Fibroblast of lung (primary cell): Measurements from ENCODE around the gene SNORC. TPM values are rescaled to one million over a fixed set of nuclear protein-coding genes. Genes with fewer than 3 reads are reported as not detected.

ENCODE experiments used
- DNase-seq, 2 donors: peaks; one replicate each; pipeline versions ENCODE4 v3.0.0 to v3.0.0-alpha.2; 2010; ENCODE audit warnings: low read depth in 2 of 2
- H2AFZ ChIP-seq: 2 replicates; pipeline ENCODE4 v1.5.1; 2012; ENCODE audit warnings: low read length, control low read depth, inconsistent platforms
- H3K27ac ChIP-seq: 2 replicates; pipeline ENCODE4 v1.5.1; 2011; ENCODE audit warnings: low read length, control low read depth; ENCODE audit not compliant: insufficient read depth
- H3K27me3 ChIP-seq: 2 replicates; pipeline ENCODE4 v1.5.1; 2011; ENCODE audit warnings: mild to moderate bottlenecking, low read length; ENCODE audit not compliant: control insufficient read depth, insufficient read depth
- H3K36me3 ChIP-seq: 2 replicates; pipeline ENCODE4 v1.5.1; 2011; ENCODE audit warnings: low read length; ENCODE audit not compliant: control insufficient read depth, insufficient read depth
- H3K4me1 ChIP-seq: 2 replicates; pipeline ENCODE4 v1.5.1; 2011; ENCODE audit warnings: low read length; ENCODE audit not compliant: control insufficient read depth, insufficient read depth; ENCODE audit errors: extremely low read depth
- H3K4me2 ChIP-seq: 2 replicates; pipeline ENCODE4 v1.5.1; 2011; ENCODE audit warnings: low read length, control low read depth; ENCODE audit not compliant: insufficient read depth; ENCODE audit errors: extremely low read depth
- H3K4me3 ChIP-seq, 4 experiments: fragments of 200-600 bp in 1 of 4; sonication (generic) in 1 of 4; replicated peaks in 1 of 4; 2 replicates each; pipeline ENCODE4 v1.5.1; 2011 to 2016; ENCODE audit warnings: low read length in 4 of 4, low read depth in 3 of 4, mild to moderate bottlenecking in 3 of 4, control low read depth in 2 of 4, inconsistent platforms in 1 of 4, mixed read lengths in 1 of 4; ENCODE audit not compliant: insufficient read depth in 1 of 4; ENCODE audit errors: control extremely low read depth in 1 of 4
- H3K79me2 ChIP-seq: 2 replicates; pipeline ENCODE4 v1.5.1; 2012; ENCODE audit warnings: mild to moderate bottlenecking, low read length, inconsistent platforms; ENCODE audit not compliant: control insufficient read depth, insufficient read depth
- H3K9ac ChIP-seq: 2 replicates; pipeline ENCODE4 v1.5.1; 2011; ENCODE audit warnings: mild to moderate bottlenecking, low read length, control low read depth; ENCODE audit not compliant: insufficient read depth
- H3K9me3 ChIP-seq: 2 replicates; pipeline ENCODE4 v1.5.1; 2012; ENCODE audit warnings: low read depth, low read length; ENCODE audit not compliant: control insufficient read depth, insufficient read depth
- H4K20me1 ChIP-seq: 2 replicates; pipeline ENCODE4 v1.5.1; 2011; ENCODE audit warnings: low read length; ENCODE audit not compliant: control insufficient read depth, insufficient read depth; ENCODE audit errors: extremely low read depth
- EZH2 ChIP-seq: IDR thresholded peaks from 2 replicates; pipeline ENCODE4 v1.5.1; 2012; ENCODE audit warnings: low read length, control low read depth, mild to moderate bottlenecking; ENCODE audit errors: missing control alignments
- polyA plus RNA-seq, 2 donors: library from polyadenylated mRNA; depleted of rRNA in 1 of 2; stranded (reverse) in 1 of 2; unstranded in 1 of 2; fragments of >200 nt; gene quantifications; 2 replicates each; pipeline ENCODE4 v1.2.1, GENCODE V29; 2011 to 2012; ENCODE audit warnings: missing spikeins in 1 of 2
- total RNA-seq: library from RNA; depleted of rRNA; stranded (reverse); fragments of >200 nt; gene quantifications from 2 replicates; pipeline ENCODE4 v1.2.1, GENCODE V29; 2014
- TF ChIP-seq, protein P1 (sequence below), 2 donors: IDR thresholded peaks in 1 of 2; conservative IDR thresholded peaks in 1 of 2; 1 replicate in 1 of 2; 2 replicates in 1 of 2; pipeline ENCODE4 v1.5.1; 2011 to 2012; ENCODE audit warnings: low read length in 2 of 2, control low read depth in 1 of 2, inconsistent platforms in 1 of 2, low read depth in 1 of 2, mild to moderate bottlenecking in 1 of 2

The SNORC gene
- total and polyA plus RNA-seq, 2 donors (not counting 1 experiment from before 2014, with no cell fraction given): 0.14 to 0.83 TPM

DNA sequence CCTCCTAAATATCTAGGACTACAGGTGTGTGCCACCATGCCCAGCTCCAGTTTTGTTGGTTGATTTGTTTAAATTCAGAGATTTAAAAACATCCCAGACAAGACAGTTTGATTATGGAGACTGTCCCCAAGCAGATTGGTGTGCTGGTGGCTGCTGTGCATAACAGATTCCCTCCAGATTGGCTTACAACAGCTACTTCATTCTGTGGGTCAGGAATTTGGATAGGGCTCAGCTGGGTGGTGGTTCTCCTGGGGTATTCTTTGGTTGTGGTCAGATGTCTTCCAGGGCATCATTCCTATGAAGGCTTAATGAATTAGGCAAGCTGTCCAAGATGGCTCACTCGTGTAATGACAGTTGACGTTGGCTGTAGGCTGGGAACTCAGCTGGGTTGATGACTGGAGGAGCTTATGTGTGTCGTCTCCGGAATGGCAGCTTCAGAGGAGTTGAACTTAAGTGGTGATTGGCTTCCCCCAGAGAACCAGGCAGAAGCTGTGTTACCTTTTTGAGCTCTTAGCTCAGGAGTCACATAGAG, 10.6 kb upstream of the SNORC start:
- no peak overlapping the region for H3K4me3 ChIP-seq
- no peak overlapping the region for H3K9ac ChIP-seq
- no peak overlapping the region for H3K4me2 ChIP-seq
- no peak overlapping the region for H2AFZ ChIP-seq
- TF ChIP-seq EZH2: no peak
- TF ChIP-seq, protein P1, sequence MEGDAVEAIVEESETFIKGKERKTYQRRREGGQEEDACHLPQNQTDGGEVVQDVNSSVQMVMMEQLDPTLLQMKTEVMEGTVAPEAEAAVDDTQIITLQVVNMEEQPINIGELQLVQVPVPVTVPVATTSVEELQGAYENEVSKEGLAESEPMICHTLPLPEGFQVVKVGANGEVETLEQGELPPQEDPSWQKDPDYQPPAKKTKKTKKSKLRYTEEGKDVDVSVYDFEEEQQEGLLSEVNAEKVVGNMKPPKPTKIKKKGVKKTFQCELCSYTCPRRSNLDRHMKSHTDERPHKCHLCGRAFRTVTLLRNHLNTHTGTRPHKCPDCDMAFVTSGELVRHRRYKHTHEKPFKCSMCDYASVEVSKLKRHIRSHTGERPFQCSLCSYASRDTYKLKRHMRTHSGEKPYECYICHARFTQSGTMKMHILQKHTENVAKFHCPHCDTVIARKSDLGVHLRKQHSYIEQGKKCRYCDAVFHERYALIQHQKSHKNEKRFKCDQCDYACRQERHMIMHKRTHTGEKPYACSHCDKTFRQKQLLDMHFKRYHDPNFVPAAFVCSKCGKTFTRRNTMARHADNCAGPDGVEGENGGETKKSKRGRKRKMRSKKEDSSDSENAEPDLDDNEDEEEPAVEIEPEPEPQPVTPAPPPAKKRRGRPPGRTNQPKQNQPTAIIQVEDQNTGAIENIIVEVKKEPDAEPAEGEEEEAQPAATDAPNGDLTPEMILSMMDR (conservative IDR thresholded peaks at IDR 0.05 in 1 of 2, IDR thresholded peaks at IDR 0.05 in 1 of 2; ENCODE audit: low read depth in 1 of 2, low read length in 2 of 2): no peak
- no peaks in the 10 kb centered on the region for H4K20me1 ChIP-seq
- H3K36me3 ChIP-seq: peaks cover 2% of the 10 kb centered on the region
- H3K4me1 ChIP-seq: no peaks in the 10 kb centered on the region
- no peak for DNase-seq
- H3K9me3 ChIP-seq: no peaks in the 10 kb centered on the region
- no peaks in the 10 kb centered on the region for H3K27me3 ChIP-seq
- no peaks in the 10 kb centered on the region for H3K79me2 ChIP-seq
- no peak overlapping the region for H3K27ac ChIP-seq

DNA sequence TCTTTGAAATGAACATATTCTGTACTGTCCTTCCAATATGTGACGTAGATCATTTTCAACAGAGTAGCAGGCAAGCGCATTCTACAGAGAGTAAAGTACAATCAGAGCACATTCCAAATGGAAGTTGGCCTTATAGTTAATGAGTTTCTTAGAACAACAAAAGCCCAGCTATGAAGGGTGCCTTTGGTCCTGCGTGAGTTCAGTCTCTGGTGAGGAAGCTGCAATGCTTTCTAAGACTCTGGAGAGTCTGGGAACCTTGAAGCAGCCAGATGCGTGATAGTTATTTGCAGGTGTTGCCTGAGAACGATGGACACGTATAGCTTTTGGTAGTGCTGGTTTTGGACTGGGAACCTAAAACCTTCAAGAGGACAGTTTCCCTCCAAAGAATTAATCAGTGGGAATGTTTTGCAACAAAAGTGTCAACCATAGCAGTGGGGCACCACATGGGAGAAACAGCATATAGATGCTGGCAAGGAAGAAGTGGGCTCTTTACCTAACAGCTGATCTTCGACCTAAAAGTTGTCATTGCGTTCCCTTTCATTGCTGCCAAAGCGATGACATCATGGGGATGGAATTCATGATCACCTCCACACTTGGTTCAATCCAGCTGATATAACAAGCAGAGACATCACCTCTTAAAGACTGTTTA, 9.3 kb upstream of the SNORC start:
- no peak overlapping the region for H3K27ac ChIP-seq
- H3K79me2 ChIP-seq: no peaks in the 10 kb centered on the region
- no peak overlapping the region for H3K9ac ChIP-seq
- no peak overlapping the region for H3K4me2 ChIP-seq
- peak in 1 of 2 donors; percentile 50 for DNase-seq
- H3K4me3 ChIP-seq: no peak overlapping the region
- no peaks in the 10 kb centered on the region for H4K20me1 ChIP-seq
- no peaks in the 10 kb centered on the region for H3K27me3 ChIP-seq
- peaks cover 2% of the 10 kb centered on the region for H3K36me3 ChIP-seq
- no peaks in the 10 kb centered on the region for H3K9me3 ChIP-seq
- H3K4me1 ChIP-seq: no peaks in the 10 kb centered on the region
- TF ChIP-seq, protein P1 (conservative IDR thresholded peaks at IDR 0.05 in 1 of 2, IDR thresholded peaks at IDR 0.05 in 1 of 2; ENCODE audit: low read depth in 1 of 2, low read length in 2 of 2): no peak
- TF ChIP-seq EZH2: no peak
- no peak overlapping the region for H2AFZ ChIP-seq

DNA sequence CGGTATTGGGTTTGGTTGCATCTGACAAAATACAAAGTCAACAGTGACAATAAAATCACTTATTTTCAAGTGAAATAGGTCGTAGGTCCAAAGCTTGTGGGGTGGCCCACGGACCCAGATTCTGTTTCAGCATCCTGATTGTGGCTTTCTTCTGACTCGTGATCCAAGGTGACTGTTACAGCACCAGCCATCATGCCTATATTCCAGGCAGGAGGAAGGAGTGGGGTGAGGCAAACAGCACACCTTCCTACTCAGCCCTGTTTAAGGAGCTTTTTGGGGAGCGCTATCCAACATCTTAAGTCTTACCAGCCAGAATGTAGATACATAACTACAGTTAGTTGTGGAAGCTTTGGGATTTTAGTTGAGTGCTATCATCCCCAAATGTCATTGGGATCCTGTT, 8.7 kb upstream of the SNORC start:
- DNase-seq: no peak
- no peaks in the 10 kb centered on the region for H3K79me2 ChIP-seq
- H3K36me3 ChIP-seq: peaks cover 2% of the 10 kb centered on the region
- no peaks in the 10 kb centered on the region for H3K4me1 ChIP-seq
- H3K9me3 ChIP-seq: no peaks in the 10 kb centered on the region
- no peaks in the 10 kb centered on the region for H3K27me3 ChIP-seq
- H2AFZ ChIP-seq: no peak overlapping the region
- H3K27ac ChIP-seq: no peak overlapping the region
- no peak overlapping the region for H3K4me2 ChIP-seq
- H3K4me3 ChIP-seq: no peak overlapping the region
- TF ChIP-seq, protein P1 (conservative IDR thresholded peaks at IDR 0.05 in 1 of 2, IDR thresholded peaks at IDR 0.05 in 1 of 2; ENCODE audit: low read depth in 1 of 2, low read length in 2 of 2): no peak
- no peak for TF ChIP-seq EZH2
- H4K20me1 ChIP-seq: no peaks in the 10 kb centered on the region
- H3K9ac ChIP-seq: no peak overlapping the region
